IPS-11a (cell line): ENCODE measurements around the gene SGK1.
"Not testable (repeated sequence)": the region's sequence is repeated elsewhere in the genome, so short reads cannot be mapped to it uniquely, and the experiment has no call there.

Source experiments
- H3K4me3 ChIP-seq: one replicate; pipeline ENCODE4 v1.5.1; 2013; ENCODE audit warnings: low read depth, low read length, control low read depth

SGK1 gene

DNA sequence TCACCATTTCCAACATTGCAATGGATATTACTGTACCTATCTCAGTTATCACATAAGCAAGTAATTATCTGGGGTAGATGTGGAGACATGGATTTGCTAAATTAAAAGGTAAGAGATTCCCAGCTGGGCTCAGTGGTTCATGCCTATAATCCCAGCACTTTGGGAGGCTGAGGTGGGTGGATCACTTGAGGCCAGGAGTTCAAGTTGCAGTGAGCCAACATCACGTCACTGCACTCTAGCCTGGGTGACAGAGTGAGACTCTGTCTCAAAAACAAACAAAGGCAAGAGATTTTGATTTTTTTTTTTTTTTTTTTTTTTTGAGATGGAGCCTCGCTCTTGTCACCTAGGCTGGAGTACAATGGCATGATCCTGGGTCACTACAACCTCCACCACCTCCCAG lies 62.6 kb downstream of the SGK1 start:
- not testable (repeated sequence) for H3K4me3 ChIP-seq

GRCh38 chr6:134254118-134254517 lies 63.8 kb downstream of the SGK1 start:
- no peak overlapping the region for H3K4me3 ChIP-seq

GRCh38 chr6:134253681-134254080 lies 64.2 kb downstream of the SGK1 start:
- H3K4me3 ChIP-seq: no peak overlapping the region

DNA sequence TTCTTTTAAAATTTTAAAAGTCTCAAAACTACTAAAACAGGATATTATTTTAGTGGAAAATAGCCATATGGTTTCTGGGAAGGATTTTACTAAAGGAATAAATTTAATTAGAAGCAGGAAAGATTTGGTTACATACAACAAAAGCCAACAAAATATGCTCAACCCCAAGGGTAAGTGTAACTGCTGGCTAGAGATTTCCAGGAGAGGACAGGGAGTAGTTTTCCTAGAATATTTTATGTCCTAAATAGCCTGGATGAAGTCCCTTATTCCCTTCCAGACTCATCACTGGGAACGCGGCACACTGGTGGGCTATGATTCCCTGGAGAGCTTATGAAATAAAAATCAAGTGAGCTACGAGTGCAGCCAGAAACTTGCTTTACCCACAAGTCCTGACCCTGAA lies 66.6 kb downstream of the SGK1 start:
- no peak overlapping the region for H3K4me3 ChIP-seq

GRCh38 chr6:134250776-134251175 lies 67.1 kb downstream of the SGK1 start:
- H3K4me3 ChIP-seq: no peak overlapping the region

GRCh38 chr6:134249759-134250602 lies 67.9 kb downstream of the SGK1 start:
- no peak overlapping the region for H3K4me3 ChIP-seq

GRCh38 chr6:134249239-134249758 lies 68.6 kb downstream of the SGK1 start:
- no peak overlapping the region for H3K4me3 ChIP-seq

GRCh38 chr6:134247844-134248580 lies 69.9 kb downstream of the SGK1 start:
- no peak overlapping the region for H3K4me3 ChIP-seq

- H3K4me3 ChIP-seq: no peak overlapping the region
These were observed 70.6 kb downstream of the SGK1 start for GRCh38 chr6:134247231-134247833.

DNA sequence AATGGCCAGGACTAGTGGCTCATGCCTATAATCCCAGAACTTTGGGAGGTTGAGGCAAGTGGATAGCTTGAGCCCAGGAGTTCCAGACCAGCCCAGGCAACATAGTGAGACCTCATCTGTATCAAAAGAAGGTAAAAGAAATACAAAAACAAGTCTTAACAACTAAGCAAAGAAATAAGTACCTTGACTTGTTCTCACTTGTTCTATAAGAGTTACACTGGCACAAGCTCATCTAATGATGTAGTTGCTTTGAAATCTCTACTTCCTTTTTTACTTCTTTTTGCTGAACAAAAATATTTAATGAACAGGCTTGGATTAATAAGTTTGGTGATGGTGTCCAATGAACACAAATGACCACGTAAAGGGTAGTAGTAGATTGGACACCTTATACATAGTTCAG lies 72.2 kb downstream of the SGK1 start:
- H3K4me3 ChIP-seq: no peak overlapping the region

DNA sequence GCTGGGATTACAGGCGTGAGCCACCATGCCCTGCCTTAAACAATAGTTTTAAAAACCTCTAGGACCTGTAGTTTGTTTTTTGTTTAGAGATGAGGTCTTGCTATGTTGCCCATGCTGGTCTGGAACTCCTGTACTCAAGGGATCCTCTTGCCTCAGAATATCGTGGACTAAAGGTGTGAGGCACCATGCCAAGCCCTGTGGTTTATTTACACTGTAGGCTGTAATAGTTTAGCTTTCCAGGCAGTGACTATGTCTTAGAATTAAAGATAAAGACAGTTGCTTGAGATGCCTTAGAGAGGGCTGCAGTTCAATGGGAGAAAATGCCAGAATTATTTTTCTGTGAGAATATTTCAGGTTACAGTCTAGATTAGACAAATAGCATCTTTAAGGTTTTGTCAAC lies 72.9 kb downstream of the SGK1 start:
- H3K4me3 ChIP-seq: no peak overlapping the region

- no peak overlapping the region for H3K4me3 ChIP-seq
These were observed 77.1 kb downstream of the SGK1 start for GRCh38 chr6:134240665-134241431.

DNA sequence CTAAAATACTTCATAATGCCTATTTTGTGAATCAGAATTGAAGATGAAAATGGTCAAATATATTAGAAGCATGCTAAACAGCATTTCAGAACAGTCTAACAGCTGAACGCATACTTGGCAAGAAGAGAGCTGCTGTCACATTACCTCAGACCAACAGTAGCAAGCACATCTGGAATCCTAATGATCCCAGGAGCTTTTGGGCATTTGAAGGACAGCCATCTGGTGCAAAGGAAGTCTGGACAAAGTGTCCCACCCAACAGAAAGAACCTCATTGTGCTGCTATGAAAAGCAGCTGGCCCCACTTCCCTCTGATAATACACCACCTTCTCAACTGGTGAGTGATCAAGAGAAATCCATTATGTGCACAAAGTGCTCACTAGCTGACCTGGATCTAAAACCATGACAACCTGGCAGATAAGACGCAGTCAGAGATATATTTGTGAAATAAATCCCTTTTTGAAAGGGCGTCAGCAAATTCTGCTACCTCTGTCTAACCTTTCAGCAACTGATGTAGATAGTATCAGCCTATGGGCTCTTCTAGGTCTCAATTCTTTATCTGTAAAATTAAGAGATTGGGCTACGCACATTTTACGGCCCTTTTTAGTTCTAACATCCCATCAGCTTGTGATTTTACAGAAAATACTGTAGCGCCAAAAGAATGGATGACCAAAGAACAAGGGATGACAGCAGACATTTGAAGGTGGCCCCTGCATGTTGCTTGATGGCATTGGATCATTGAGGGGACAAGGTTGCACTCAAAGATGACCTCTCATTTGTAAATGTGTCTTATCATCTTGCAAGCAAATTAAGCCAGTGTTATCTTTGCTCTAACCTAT lies 78.7 kb downstream of the SGK1 start:
- H3K4me3 ChIP-seq: no peak overlapping the region

DNA sequence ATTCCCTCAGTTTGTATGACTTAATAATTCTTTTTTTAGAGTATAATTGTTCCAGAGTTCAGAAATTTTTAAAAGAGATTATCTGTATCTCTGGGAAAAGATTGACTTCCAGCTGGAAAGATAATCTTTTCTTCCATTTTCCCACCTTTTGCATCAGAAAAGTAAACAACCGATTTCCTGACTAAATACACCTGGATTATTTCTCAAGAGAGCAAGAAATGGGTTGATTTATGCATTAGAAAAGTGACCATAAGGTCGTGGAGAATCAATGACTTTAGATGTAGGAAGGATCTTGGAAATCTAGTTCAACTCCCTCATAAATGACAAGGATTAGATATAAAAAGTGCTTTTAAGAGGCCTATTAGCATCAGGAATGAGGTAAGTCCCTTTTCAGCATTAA lies 79.9 kb downstream of the SGK1 start:
- no peak overlapping the region for H3K4me3 ChIP-seq

DNA sequence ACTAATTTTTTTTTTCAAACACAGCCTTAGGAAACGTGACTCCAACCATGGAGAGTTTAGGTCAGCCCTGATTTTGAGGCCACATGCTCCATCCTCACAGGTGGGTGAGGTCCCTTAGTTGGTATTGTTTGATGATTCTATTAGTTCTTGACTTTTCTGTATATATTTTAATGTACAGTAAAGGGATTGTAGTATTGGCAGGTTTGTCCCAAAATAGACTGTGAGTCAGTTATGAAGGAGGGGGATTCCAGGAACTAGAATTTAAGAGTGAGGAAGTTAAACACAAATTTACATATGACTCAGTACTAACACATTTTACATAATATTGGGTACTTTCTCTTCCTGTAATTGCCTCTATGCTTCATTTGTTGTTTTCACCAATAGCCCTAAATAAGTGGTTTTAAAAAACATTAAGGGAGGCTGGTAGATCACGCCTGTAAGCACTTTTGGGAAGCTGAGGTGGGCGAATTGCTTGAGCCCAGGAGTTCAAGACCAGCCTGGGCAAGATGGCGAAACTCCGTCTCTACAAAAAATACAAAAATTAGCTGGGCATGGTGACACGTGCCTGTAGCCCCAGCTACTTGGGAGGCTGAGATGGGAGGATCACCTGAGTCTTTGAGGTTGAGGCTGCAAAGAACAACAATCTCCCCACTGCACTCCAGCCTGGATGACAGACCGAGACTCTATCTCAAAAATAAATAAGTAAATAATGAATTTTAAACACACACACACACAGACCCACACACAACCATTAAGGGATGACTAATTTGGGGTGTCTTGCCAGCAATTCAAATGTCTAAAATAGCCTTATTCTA lies 81.8 kb downstream of the SGK1 start:
- H3K4me3 ChIP-seq: no peak overlapping the region

GRCh38 chr6:134235334-134235733 lies 82.6 kb downstream of the SGK1 start:
- not testable (repeated sequence) for H3K4me3 ChIP-seq

DNA sequence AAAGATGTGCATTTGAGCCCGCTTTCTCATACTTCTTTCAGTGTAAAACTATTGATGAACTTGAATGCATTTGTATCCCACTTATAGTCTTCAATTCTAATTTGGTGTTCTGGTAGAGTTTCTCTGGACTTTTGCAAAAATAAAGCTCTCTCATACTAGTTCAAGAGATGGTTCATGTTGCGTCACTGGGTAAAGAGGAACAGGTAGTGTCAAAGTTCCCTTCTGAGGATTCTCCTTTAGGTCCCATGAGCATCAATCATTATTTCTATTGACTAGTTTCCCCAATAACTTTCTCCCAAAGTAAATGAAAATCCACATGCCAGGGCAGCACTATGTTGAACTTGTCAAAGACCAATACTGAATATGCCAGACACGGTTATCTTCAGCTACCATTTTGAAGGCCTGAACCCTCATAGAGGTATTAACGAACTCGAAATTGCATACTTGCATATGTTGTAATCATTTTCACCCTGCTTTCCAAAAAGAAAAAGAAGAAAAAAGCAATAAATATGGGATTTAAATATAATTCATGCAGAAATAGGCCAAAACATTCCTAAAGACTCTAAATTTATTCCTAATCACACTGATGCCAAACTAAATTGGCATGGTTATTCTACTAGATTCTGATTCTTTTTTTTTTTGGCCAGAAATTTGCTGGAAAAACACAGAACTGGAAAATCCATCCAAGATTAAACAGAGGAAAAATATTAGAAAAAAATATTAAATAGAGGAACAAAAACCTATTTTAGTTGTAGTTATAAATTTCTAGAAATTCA lies 84.5 kb downstream of the SGK1 start:
- no peak overlapping the region for H3K4me3 ChIP-seq

DNA sequence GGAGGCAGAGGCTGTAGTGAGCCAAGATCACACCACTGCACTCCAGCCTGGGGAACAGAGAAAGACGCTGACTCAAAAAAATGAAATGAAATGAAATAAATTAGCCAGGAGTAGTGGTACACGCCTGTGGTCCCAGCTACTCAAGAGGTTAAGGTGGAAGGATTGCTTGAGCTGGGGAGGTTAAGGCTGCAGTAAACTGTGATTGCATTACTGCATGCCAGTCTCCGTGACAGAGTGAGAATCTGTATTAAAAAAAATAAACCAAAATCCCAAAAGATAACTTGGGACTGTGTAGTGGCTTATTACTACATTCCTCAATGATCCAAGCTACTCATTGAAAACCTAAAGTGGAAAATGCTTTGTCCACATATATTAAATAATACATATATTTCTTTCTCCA lies 87.0 kb downstream of the SGK1 start:
- no peak overlapping the region for H3K4me3 ChIP-seq
